HEK293 (cell line): ENCODE data around the gene MDH2.

Source experiments
- CTCF ChIA-PET: fragments of 350-600 bp; formaldehyde crosslinking; extraction: SDS; loops from one replicate; lab custom pipeline; 2021; ENCODE audit warnings: antibody characterized with exemption; lab: Yijun Ruan, JAX
- POLR2A ChIA-PET: fragments of 300-600 bp; formaldehyde crosslinking; extraction: SDS; loops from one replicate; lab custom pipeline; 2020; ENCODE audit warnings: antibody characterized with exemption, inconsistent platforms; lab: Yijun Ruan, JAX
- H3K27ac ChIP-seq: fragments of 200-500 bp; sonication (Bioruptor generic); 2 replicates; pipeline ENCODE4 v1.5.1; 2014; ENCODE audit warnings: low read depth, low read length, control low read depth, inconsistent platforms; ENCODE audit errors: extremely low read depth
- H3K36me3 ChIP-seq, 2 experiments: fragments of 200-500 bp in 1 of 2; sonication (Bioruptor generic) in 1 of 2; 1 replicate in 1 of 2; 2 replicates in 1 of 2; pipeline ENCODE4 v1.5.1; 2014 to 2017; ENCODE audit warnings: inconsistent platforms in 2 of 2, low read length in 2 of 2; ENCODE audit not compliant: control insufficient read depth in 2 of 2, insufficient read depth in 1 of 2
- H3K4me1 ChIP-seq: fragments of 200-500 bp; sonication (Bioruptor generic); 2 replicates; pipeline ENCODE4 v1.5.1; 2014; ENCODE audit warnings: mild to moderate bottlenecking, low read length, inconsistent platforms; ENCODE audit not compliant: control insufficient read depth, insufficient read depth
- H3K4me3 ChIP-seq: 2 replicates; pipeline ENCODE4 v1.5.1; 2011; ENCODE audit warnings: low read depth, mild to moderate bottlenecking, control low read depth, low read length, moderate library complexity
- H3K9me3 ChIP-seq: fragments of 200-500 bp; sonication (Bioruptor generic); 2 replicates; pipeline ENCODE4 v1.5.1; 2014; ENCODE audit warnings: low read depth, low read length, inconsistent platforms; ENCODE audit not compliant: control insufficient read depth, insufficient read depth
- FEZF1 ChIP-seq: fragments of 450-650 bp; formaldehyde crosslinking; IDR thresholded peaks from 2 replicates; pipeline ENCODE4 v1.5.1; 2016; ENCODE audit warnings: missing biosample characterization, missing genetic modification characterization
- IKZF3 ChIP-seq: fragments of 450-650 bp; IDR thresholded peaks from 2 replicates; pipeline ENCODE4 v1.5.0; 2018; ENCODE audit warnings: missing biosample characterization, mild to moderate bottlenecking, missing genetic modification characterization, moderate library complexity
- KLF1 ChIP-seq: fragments of 450-650 bp; formaldehyde crosslinking; IDR thresholded peaks from 2 replicates; pipeline ENCODE4 v1.5.1; 2016; ENCODE audit warnings: missing biosample characterization, missing genetic modification characterization
- REPIN1 ChIP-seq: fragments of 450-650 bp; formaldehyde crosslinking; IDR thresholded peaks from 2 replicates; pipeline ENCODE4 v1.5.1; 2017; ENCODE audit warnings: missing biosample characterization, missing genetic modification characterization, low read depth
- SETDB1 ChIP-seq: IDR thresholded peaks from one replicate; pipeline ENCODE4 v1.6.1; 2017; ENCODE audit warnings: mild to moderate bottlenecking, low read length, moderate library complexity, mixed read lengths; ENCODE audit not compliant: insufficient read length
- SP7 ChIP-seq: fragments of 450-650 bp; formaldehyde crosslinking; IDR thresholded peaks from 2 replicates; pipeline ENCODE4 v1.5.1; 2016; ENCODE audit warnings: missing biosample characterization, missing genetic modification characterization
- TCF7L2 ChIP-seq: IDR thresholded peaks from 2 replicates; pipeline ENCODE4 v1.6.1; 2011; ENCODE audit warnings: low read depth, mild to moderate bottlenecking, inconsistent platforms, low read length, moderate library complexity, borderline replicate concordance
- TRIM28 ChIP-seq: IDR thresholded peaks from 2 replicates; pipeline ENCODE4 v1.6.1; 2011; ENCODE audit warnings: low read length, control low read depth, borderline replicate concordance
- ZBTB49 ChIP-seq: fragments of 450-650 bp; formaldehyde crosslinking; IDR thresholded peaks from 2 replicates; pipeline ENCODE4 v1.5.1; 2016; ENCODE audit warnings: missing biosample characterization, missing genetic modification characterization, low read depth
- ZBTB7A ChIP-seq: fragments of 450-650 bp; formaldehyde crosslinking; IDR thresholded peaks from 2 replicates; pipeline ENCODE4 v1.5.1; 2016; ENCODE audit warnings: low read depth, missing biosample characterization, missing genetic modification characterization
- ZNF112 ChIP-seq: fragments of 450-650 bp; formaldehyde crosslinking; IDR thresholded peaks from 2 replicates; pipeline ENCODE4 v1.5.0; 2017; ENCODE audit warnings: missing biosample characterization, missing genetic modification characterization
- ZNF175 ChIP-seq: fragments of 450-650 bp; formaldehyde crosslinking; IDR thresholded peaks from 2 replicates; pipeline ENCODE4 v1.5.1; 2016; ENCODE audit warnings: missing biosample characterization, missing genetic modification characterization
- ZNF223 ChIP-seq: fragments of 450-650 bp; formaldehyde crosslinking; IDR thresholded peaks from 2 replicates; pipeline ENCODE4 v1.5.1; 2016; ENCODE audit warnings: missing biosample characterization, missing genetic modification characterization
- ZNF266 ChIP-seq: fragments of 450-650 bp; formaldehyde crosslinking; IDR thresholded peaks from 2 replicates; pipeline ENCODE4 v1.5.1; 2016; ENCODE audit warnings: missing biosample characterization, missing genetic modification characterization, low read depth
- ZNF311 ChIP-seq: fragments of 450-650 bp; formaldehyde crosslinking; IDR thresholded peaks from 2 replicates; pipeline ENCODE4 v1.5.1; 2017; ENCODE audit warnings: missing biosample characterization, missing genetic modification characterization, borderline replicate concordance
- ZNF394 ChIP-seq: fragments of 450-650 bp; formaldehyde crosslinking; IDR thresholded peaks from 2 replicates; pipeline ENCODE4 v1.5.1; 2016; ENCODE audit warnings: missing biosample characterization, missing genetic modification characterization, mild to moderate bottlenecking, moderate library complexity, borderline replicate concordance
- ZNF423 ChIP-seq: fragments of 450-650 bp; formaldehyde crosslinking; IDR thresholded peaks from 2 replicates; pipeline ENCODE4 v1.5.1; 2016; ENCODE audit warnings: missing biosample characterization, missing genetic modification characterization
- ZNF426 ChIP-seq: fragments of 450-650 bp; formaldehyde crosslinking; IDR thresholded peaks from 2 replicates; pipeline ENCODE4 v1.5.1; 2017; ENCODE audit warnings: missing biosample characterization, missing genetic modification characterization, mild to moderate bottlenecking, inconsistent platforms, moderate library complexity
- ZNF529 ChIP-seq: fragments of 450-650 bp; formaldehyde crosslinking; IDR thresholded peaks from 2 replicates; pipeline ENCODE4 v1.5.1; 2017; ENCODE audit warnings: missing genetic modification characterization, missing biosample characterization; ENCODE audit not compliant: insufficient replicate concordance
- ZNF548 ChIP-seq: fragments of 450-650 bp; formaldehyde crosslinking; IDR thresholded peaks from 2 replicates; pipeline ENCODE4 v1.5.1; 2016; ENCODE audit warnings: missing biosample characterization, missing genetic modification characterization
- ZNF596 ChIP-seq: fragments of 450-650 bp; IDR thresholded peaks from 2 replicates; pipeline ENCODE4 v1.5.0; 2018; ENCODE audit warnings: missing biosample characterization, mild to moderate bottlenecking, missing genetic modification characterization, moderate library complexity
- ZNF610 ChIP-seq: fragments of 450-650 bp; formaldehyde crosslinking; IDR thresholded peaks from 2 replicates; pipeline ENCODE4 v1.5.1; 2016; ENCODE audit warnings: missing biosample characterization, missing genetic modification characterization, borderline replicate concordance
- ZSCAN18 ChIP-seq: fragments of 450-650 bp; formaldehyde crosslinking; IDR thresholded peaks from 2 replicates; pipeline ENCODE4 v1.5.1; 2016; ENCODE audit warnings: missing biosample characterization, missing genetic modification characterization
- TF ChIP-seq, protein P1 (sequence below): fragments of 450-650 bp; formaldehyde crosslinking; IDR thresholded peaks from 2 replicates; pipeline ENCODE4 v1.5.1; 2016; ENCODE audit warnings: missing biosample characterization, missing genetic modification characterization, borderline replicate concordance
- TF ChIP-seq, protein P2 (sequence below): fragments of 450-650 bp; formaldehyde crosslinking; IDR thresholded peaks from 2 replicates; pipeline ENCODE4 v1.5.1; 2016; ENCODE audit warnings: missing biosample characterization, missing genetic modification characterization
- TF ChIP-seq, protein P3 (sequence below): fragments of 450-650 bp; formaldehyde crosslinking; IDR thresholded peaks from 2 replicates; pipeline ENCODE4 v1.5.1; 2016; ENCODE audit warnings: missing biosample characterization, missing genetic modification characterization

The MDH2 gene

GRCh38 chr7:76074306-76074971 lies 26.5 kb downstream of the MDH2 start (continued):
- TF ChIP-seq, protein P1, sequence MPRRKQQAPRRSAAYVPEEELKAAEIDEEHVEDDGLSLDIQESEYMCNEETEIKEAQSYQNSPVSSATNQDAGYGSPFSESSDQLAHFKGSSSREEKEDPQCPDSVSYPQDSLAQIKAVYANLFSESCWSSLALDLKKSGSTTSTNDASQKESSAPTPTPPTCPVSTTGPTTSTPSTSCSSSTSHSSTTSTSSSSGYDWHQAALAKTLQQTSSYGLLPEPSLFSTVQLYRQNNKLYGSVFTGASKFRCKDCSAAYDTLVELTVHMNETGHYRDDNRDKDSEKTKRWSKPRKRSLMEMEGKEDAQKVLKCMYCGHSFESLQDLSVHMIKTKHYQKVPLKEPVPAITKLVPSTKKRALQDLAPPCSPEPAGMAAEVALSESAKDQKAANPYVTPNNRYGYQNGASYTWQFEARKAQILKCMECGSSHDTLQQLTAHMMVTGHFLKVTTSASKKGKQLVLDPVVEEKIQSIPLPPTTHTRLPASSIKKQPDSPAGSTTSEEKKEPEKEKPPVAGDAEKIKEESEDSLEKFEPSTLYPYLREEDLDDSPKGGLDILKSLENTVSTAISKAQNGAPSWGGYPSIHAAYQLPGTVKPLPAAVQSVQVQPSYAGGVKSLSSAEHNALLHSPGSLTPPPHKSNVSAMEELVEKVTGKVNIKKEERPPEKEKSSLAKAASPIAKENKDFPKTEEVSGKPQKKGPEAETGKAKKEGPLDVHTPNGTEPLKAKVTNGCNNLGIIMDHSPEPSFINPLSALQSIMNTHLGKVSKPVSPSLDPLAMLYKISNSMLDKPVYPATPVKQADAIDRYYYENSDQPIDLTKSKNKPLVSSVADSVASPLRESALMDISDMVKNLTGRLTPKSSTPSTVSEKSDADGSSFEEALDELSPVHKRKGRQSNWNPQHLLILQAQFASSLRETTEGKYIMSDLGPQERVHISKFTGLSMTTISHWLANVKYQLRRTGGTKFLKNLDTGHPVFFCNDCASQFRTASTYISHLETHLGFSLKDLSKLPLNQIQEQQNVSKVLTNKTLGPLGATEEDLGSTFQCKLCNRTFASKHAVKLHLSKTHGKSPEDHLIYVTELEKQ (tag by site-specific recombination): no peak
- TF ChIP-seq, protein P2, sequence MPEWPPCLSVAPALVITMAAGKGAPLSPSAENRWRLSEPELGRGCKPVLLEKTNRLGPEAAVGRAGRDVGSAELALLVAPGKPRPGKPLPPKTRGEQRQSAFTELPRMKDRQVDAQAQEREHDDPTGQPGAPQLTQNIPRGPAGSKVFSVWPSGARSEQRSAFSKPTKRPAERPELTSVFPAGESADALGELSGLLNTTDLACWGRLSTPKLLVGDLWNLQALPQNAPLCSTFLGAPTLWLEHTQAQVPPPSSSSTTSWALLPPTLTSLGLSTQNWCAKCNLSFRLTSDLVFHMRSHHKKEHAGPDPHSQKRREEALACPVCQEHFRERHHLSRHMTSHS (tag by site-specific recombination): no peak
- no peak for TF ChIP-seq TCF7L2
- TF ChIP-seq KLF1 (tag by site-specific recombination): no peak
- no peak for TF ChIP-seq REPIN1
- TF ChIP-seq ZNF112 (tag by site-specific recombination): no peak
- no peak for TF ChIP-seq ZNF311 (tag by site-specific recombination)
- no peak for TF ChIP-seq ZNF610 (tag by site-specific recombination)
- no peak for TF ChIP-seq IKZF3
- TF ChIP-seq ZNF223: no peak

DNA sequence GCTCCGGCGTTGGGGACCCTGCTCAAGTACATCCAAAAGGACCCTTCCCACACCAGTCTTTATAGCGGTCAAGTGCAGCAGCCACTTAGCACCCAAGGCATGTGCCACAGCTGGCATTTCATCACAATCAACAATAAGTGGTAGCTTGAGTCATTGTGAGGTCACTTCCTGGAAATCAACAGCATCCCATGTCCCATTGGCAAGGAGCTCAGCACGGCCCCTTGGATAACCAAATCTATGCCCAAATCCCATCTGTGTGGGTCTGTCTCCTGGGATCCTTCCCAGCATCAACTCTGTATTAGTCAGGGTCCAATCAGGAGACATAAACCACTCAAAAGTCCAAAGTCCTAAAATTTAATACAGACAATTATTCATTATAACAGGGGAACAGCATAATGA lies 27.1 kb downstream of the MDH2 start:
- POLR2A ChIA-PET: interaction anchor here (2.0 kb wide), 1 partner anchor 27 kb away, joined by 7 read pairs; the partner anchor contains the start of genes MDH2 and STYXL1
- CTCF ChIA-PET: no interaction called here

GRCh38 chr7:76076995-76077394 lies 29.1 kb downstream of the MDH2 start:
- Histone ChIP-seq H3K27ac (no peak overlapping the region), H3K9me3 (no peaks in the 10 kb centered on the region), H3K36me3 (no peaks in the 10 kb centered on the region), H3K4me3 (no peak overlapping the region), H3K4me1 (no peaks in the 10 kb centered on the region)
- CTCF ChIA-PET: no interaction called here
- POLR2A ChIA-PET: no interaction called here
- TF ChIP-seq ZBTB49 (tag by site-specific recombination) (no peak), ZNF394 (tag by site-specific recombination) (no peak), SP7 (tag by site-specific recombination) (no peak), ZBTB7A (tag by site-specific recombination) (no peak), TRIM28 (no peak), ZNF529 (tag by site-specific recombination) (no peak), ZNF548 (tag by site-specific recombination) (no peak), ZNF596 (tag by site-specific recombination) (no peak), ZNF112 (tag by site-specific recombination) (no peak), ZSCAN18 (no peak), ZNF175 (no peak), ZNF423 (no peak), FEZF1 (tag by site-specific recombination) (no peak), ZNF426 (no peak)
- TF ChIP-seq, protein P3, sequence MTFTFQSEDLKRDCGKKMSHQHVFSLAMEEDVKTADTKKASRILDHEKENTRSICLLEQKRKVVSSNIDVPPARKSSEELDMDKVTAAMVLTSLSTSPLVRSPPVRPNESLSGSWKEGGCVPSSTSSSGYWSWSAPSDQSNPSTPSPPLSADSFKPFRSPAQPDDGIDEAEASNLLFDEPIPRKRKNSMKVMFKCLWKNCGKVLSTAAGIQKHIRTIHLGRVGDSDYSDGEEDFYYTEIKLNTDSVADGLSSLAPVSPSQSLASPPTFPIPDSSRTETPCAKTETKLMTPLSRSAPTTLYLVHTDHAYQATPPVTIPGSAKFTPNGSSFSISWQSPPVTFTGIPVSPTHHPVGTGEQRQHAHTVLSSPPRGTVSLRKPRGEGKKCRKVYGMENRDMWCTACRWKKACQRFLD (tag by site-specific recombination): no peak

More for the DNA sequence above, 27.1 kb downstream of the MDH2 start:
- no peak overlapping the region for H3K27ac ChIP-seq
- H3K9me3 ChIP-seq: no peaks in the 10 kb centered on the region
- no peaks in the 10 kb centered on the region for H3K4me1 ChIP-seq
- no peak overlapping the region for H3K4me3 ChIP-seq
- no peaks in the 10 kb centered on the region for H3K36me3 ChIP-seq
- peak; percentile 29 for TF ChIP-seq SETDB1
- TF ChIP-seq ZNF266 (tag by site-specific recombination): no peak
- TF ChIP-seq, all 188 proteins: peak for 1
